Breast epithelium (tissue), 4 donors: ENCODE measurements around the gene FFAR4. TPM values are rescaled to one million over a fixed set of nuclear protein-coding genes. Genes with fewer than 3 reads are reported as not detected.

ENCODE experiments used
- DNase-seq, 2 donors: peaks; one replicate each; pipeline ENCODE4 v3.0.0-alpha.2; 2019; ENCODE audit warnings: low spot score in 2 of 2
- H3K27ac ChIP-seq, 2 donors: fragments of 200-600 bp; sonication (generic) in 1 of 2; one replicate each; pipeline ENCODE4 v1.5.1; 2016 to 2019; ENCODE audit warnings: mild to moderate bottlenecking in 1 of 2
- H3K27me3 ChIP-seq, 2 donors: fragments of 200-600 bp; sonication (generic) in 1 of 2; one replicate each; pipeline versions ENCODE4 v1.5.1 to v1.6.0; 2017 to 2019; ENCODE audit warnings: control low read depth in 1 of 2, mild to moderate bottlenecking in 1 of 2
- H3K36me3 ChIP-seq: fragments of 200-600 bp; one replicate; pipeline ENCODE4 v1.5.1; 2019
- H3K4me1 ChIP-seq, 2 donors: fragments of 200-600 bp; sonication (generic); one replicate each; pipeline ENCODE4 v1.5.1; 2016 to 2019; ENCODE audit warnings: control low read depth in 1 of 2
- H3K4me3 ChIP-seq, 3 donors: fragments of 200-600 bp; sonication (generic); 1 replicate in 2 of 3; 2 replicates in 1 of 3; pipeline ENCODE4 v1.5.1; 2016 to 2019; ENCODE audit warnings: mild to moderate bottlenecking in 3 of 3, moderate library complexity in 2 of 3
- H3K9me3 ChIP-seq, 2 donors: fragments of 200-600 bp; sonication (generic) in 1 of 2; one replicate each; pipeline ENCODE4 v1.5.1; 2016 to 2019; ENCODE audit warnings: control low read depth in 1 of 2
- CTCF ChIP-seq, 3 donors: fragments of 450-650 bp; IDR thresholded peaks; one replicate each; pipeline ENCODE4 v1.5.1; 2016 to 2017; ENCODE audit warnings: antibody characterized with exemption in 3 of 3, mild to moderate bottlenecking in 3 of 3, moderate library complexity in 3 of 3
- POLR2A ChIP-seq: fragments of 450-650 bp; IDR thresholded peaks from one replicate; pipeline ENCODE4 v1.6.1; 2016; ENCODE audit warnings: antibody characterized with exemption, mild to moderate bottlenecking, moderate library complexity
- POLR2AphosphoS5 ChIP-seq, 3 donors: sonication (generic); formaldehyde crosslinking; IDR thresholded peaks; one replicate each; pipeline ENCODE4 v1.6.1; 2017; ENCODE audit warnings: antibody characterized with exemption in 3 of 3
- intact Hi-C: fragments of 100-400 bp; cut with DNase I; formaldehyde crosslinking; loops from one replicate; pipeline ENCODE4 v1.15.1; 2023; ENCODE audit warnings: low total_unique reads
- total RNA-seq, 3 donors: library from RNA; depleted of rRNA; stranded (reverse); fragments of >200 nt; gene quantifications; one replicate each; pipeline ENCODE4 v1.1.0, GENCODE V29; 2016

FFAR4 gene
- total RNA-seq, 3 donors from 2014 or later, result 0.33 to 2.9 (median 1.0) TPM

DNA sequence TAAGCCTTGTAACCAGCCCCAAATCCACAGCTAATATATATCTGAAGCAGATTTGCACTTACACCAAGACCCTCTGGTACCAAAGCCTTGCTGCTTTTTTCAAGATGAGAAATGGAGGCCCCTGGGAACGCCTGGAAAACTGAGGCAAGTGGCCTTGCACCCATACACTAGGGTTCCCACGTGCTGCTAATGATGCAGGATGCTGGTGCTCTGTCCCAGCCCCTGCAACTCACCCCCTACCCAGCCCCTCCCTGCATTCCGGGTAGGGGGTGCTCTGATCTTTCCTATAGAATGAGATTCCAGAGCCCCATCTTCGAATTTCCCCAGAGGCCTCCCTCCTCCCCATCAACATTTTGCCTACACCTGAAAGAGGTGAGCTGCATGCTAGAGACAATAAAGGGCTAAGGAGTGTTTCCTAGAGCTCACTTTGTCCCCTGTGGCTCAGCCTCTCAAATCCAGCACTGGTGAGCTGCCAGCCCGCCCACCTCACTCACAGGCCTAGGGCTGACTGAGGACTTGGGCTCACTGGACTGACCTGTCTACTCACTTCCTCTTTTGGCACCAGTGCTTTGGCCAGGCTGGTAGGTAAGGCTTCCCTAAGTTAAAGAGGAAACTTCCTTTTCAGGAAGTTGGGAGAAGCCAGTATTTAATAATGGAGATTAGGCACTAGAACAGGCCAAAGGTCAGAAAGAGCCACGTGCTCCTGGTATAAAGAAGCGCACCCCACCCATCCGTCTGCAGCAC is 24.8 kb downstream of the FFAR4 start:
- Histone ChIP-seq H3K27me3 (no peaks in the 10 kb centered on the region), H3K4me3 (no peak overlapping the region), H3K4me1 (no peaks in the 10 kb centered on the region), H3K9me3 (no peaks in the 10 kb centered on the region), H3K27ac (no peak overlapping the region), H3K36me3 (no peaks in the 10 kb centered on the region)
- no peak for DNase-seq
- intact Hi-C loops, result no loop called here
- no peak for TF ChIP-seq POLR2AphosphoS5 (IDR thresholded peaks at IDR 0.05)
- TF ChIP-seq CTCF (IDR thresholded peaks at IDR 0.05), result no peak
- no peak for TF ChIP-seq POLR2A

- H3K27me3 ChIP-seq, result no peaks in the 10 kb centered on the region
- H3K27ac ChIP-seq, result no peak overlapping the region
- no peak for DNase-seq
- TF ChIP-seq POLR2AphosphoS5 (IDR thresholded peaks at IDR 0.05) (no peak), POLR2A (no peak), CTCF (IDR thresholded peaks at IDR 0.05) (no peak)
- H3K9me3 ChIP-seq, result no peaks in the 10 kb centered on the region
- intact Hi-C loops, result no loop called here
- H3K4me3 ChIP-seq, result no peak overlapping the region
- H3K36me3 ChIP-seq, result no peaks in the 10 kb centered on the region
- H3K4me1 ChIP-seq, result no peaks in the 10 kb centered on the region
Measured at GRCh38 chr10:93593254-93593653, 26.8 kb downstream of the FFAR4 start.

GRCh38 chr10:93593749-93594148 is 27.3 kb downstream of the FFAR4 start:
- intact Hi-C loops, result no loop called here

DNA sequence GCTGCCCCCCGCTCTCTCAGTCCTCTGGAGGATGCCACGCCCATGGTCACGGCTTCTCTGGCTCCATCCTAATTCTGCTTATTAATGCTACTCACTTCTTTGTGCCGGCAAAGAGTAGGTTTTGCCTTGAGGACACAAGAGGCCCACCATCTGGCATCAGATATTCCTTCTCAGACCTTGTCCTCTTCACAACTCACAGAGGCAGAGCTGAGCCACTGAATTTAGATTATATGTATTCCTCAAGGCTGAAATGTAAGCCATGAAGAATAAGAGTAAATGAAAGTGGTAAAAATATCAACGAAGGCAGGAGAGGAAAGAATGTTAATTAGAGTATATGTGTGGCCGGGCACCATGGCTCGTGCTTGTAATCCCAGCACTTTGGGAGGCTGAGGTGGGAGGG is 28.1 kb downstream of the FFAR4 start:
- no peak overlapping the region for H3K27ac ChIP-seq
- H3K9me3 ChIP-seq, result no peaks in the 10 kb centered on the region
- H3K4me1 ChIP-seq, result no peaks in the 10 kb centered on the region
- no peaks in the 10 kb centered on the region for H3K27me3 ChIP-seq
- no peak for DNase-seq
- no peak for TF ChIP-seq CTCF (IDR thresholded peaks at IDR 0.05)
- no peak for TF ChIP-seq POLR2A
- TF ChIP-seq POLR2AphosphoS5 (IDR thresholded peaks at IDR 0.05), result no peak
- intact Hi-C loops, result no loop called here
- no peaks in the 10 kb centered on the region for H3K36me3 ChIP-seq
- H3K4me3 ChIP-seq, result no peak overlapping the region

More at GRCh38 chr10:93593749-93594148, 27.3 kb downstream of the FFAR4 start:
- no peak for DNase-seq
- Histone ChIP-seq H3K36me3 (no peaks in the 10 kb centered on the region), H3K9me3 (no peaks in the 10 kb centered on the region), H3K27me3 (no peaks in the 10 kb centered on the region), H3K27ac (no peak overlapping the region), H3K4me3 (no peak overlapping the region), H3K4me1 (no peaks in the 10 kb centered on the region)
- TF ChIP-seq POLR2AphosphoS5 (IDR thresholded peaks at IDR 0.05) (no peak), POLR2A (no peak), CTCF (IDR thresholded peaks at IDR 0.05) (no peak)

DNA sequence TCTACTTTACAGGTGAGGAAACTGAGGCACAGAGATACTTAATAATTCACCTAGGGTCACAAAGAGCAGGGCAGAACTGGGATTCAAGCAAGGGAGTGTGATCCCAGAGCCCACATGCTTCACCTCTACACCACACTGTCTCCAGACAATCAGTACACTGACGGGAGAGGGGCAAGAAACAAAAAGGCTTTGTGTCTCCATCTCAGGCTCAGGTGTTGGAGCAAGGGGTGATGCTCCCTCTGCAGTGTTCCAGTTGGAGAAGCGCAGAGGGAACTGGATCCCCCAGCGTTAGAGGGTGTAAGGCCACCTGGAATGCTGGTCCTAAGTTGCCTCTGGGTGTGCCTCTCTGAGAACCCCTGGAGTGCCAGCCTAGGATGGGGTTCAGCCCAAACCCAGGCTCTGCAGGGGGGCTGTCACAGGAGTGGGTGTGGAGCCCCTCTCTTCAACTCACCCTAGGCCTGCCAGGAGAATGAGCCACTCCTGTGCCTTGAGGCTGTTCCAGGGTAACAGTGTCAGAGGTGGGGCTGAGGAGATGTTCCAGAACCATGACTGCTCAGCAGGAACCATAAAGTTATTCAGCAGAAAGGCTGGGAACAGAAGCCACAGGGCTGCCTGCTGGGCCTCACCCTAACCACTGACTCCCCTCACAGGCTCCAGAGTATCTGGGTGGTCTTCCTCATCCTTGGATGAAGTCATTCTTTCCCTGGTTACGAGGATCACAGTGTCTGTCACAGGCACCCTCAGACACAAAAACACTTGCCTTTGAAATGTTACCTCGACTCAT is 29.1 kb downstream of the FFAR4 start:
- Histone ChIP-seq H3K9me3 (no peaks in the 10 kb centered on the region), H3K27me3 (no peaks in the 10 kb centered on the region), H3K27ac (no peak overlapping the region), H3K4me1 (no peaks in the 10 kb centered on the region), H3K4me3 (no peak overlapping the region), H3K36me3 (no peaks in the 10 kb centered on the region)
- intact Hi-C loops, result no loop called here
- DNase-seq, result no peak
- TF ChIP-seq POLR2AphosphoS5 (IDR thresholded peaks at IDR 0.05) (no peak), CTCF (IDR thresholded peaks at IDR 0.05) (no peak), POLR2A (no peak)
